ENCODE measurements around the gene LRIG3. TPM values are rescaled to one million over a fixed set of nuclear protein-coding genes. Genes with fewer than 3 reads are reported as not detected.

The LRIG3 gene
- total and polyA plus RNA-seq, 2 of the 4 experiments (the other 2 are of a cell fraction), result 26.4 to 71.2 TPM

DNA sequence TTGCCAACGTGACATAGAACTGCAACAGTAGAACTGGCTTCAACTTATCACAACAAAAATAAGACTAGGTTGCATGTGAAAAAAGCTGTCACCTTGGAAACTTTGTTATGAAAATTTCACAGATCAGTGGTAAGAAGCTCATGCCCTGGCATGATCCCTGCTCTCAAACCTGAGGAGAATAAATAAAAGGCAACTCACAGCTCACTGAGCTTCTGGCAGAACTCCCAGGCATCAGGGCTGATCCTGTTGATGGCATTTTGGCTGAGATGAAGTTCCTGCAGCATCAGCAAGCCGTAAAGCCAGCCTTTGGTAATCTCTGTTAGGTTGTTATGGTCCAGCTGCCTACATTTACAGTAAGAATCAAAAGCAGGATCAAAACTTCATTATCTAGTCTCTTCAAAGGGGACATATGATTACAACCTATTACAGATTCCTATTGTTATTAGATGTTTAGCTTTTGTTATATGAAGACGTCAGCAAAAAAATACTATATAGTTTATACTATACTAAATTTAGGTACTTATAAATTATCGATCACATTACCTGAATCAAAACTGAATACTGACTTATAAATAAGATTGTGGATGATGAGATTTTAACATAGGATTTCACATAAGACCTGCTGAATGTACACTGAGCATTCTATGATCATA is 32.0 kb downstream of the LRIG3 start:
- in situ Hi-C loops (cut with MboI; ENCODE audit: low sequenced_read_pairs), result loop anchor here (10.0 to 25.0 kb wide), 2 partner anchors 343 to 901 kb away; no protein-coding TSS in a partner anchor
- Histone ChIP-seq H3K4me1 (ENCODE audit: control insufficient read depth, insufficient read depth, low read length) (peaks cover 2% of the 10 kb centered on the region; the same call in 1 of the 2 replicates), H3K56ac (ENCODE audit: extremely low read depth, insufficient read depth, low read length) (no peak overlapping the region), H2AK9ac (replicated peaks; ENCODE audit: low read depth, low read length, poor library complexity) (no peak overlapping the region), H3K27ac (ENCODE audit: insufficient read depth, low read length) (no peak overlapping the region), H3K4me2 (ENCODE audit: low read depth, low read length) (no peak overlapping the region), H3K4ac (ENCODE audit: low read depth, low read length) (no peak overlapping the region), H4K5ac (ENCODE audit: low read depth, low read length) (no peak overlapping the region), H3K9me1 (ENCODE audit: insufficient read depth, low read length) (no peaks in the 10 kb centered on the region), H2BK15ac (ENCODE audit: low read depth, low read length) (no peak overlapping the region), H3K14ac (replicated peaks; ENCODE audit: low read depth, low read length) (no peak overlapping the region), H2BK20ac (ENCODE audit: low read depth, low read length) (no peak overlapping the region), H2BK5ac (ENCODE audit: low read depth, low read length, poor library complexity, severe bottlenecking) (no peak overlapping the region), H3K4me3 (ENCODE audit: insufficient read depth, low read depth, low read length) (no peak overlapping the region), H3K9ac (ENCODE audit: low read depth, low read length) (no peak overlapping the region), H2AK5ac (ENCODE audit: low read depth, low read length) (no peak overlapping the region), H3K27me3 (ENCODE audit: control insufficient read depth, insufficient read depth, low read length) (no peaks in the 10 kb centered on the region), H3K18ac (ENCODE audit: low read depth, low read length) (no peak overlapping the region), H4K8ac (ENCODE audit: low read depth in 2 of 2, low read length in 2 of 2) (no peak overlapping the region), H2BK120ac (ENCODE audit: low read depth, low read length) (no peak overlapping the region), H3K23ac (ENCODE audit: low read depth, low read length) (no peak overlapping the region), H3K36me3 (ENCODE audit: control insufficient read depth, insufficient read depth, low read length) (peaks cover 38% of the 10 kb centered on the region), H3K9me3 (ENCODE audit: control insufficient read depth, insufficient read depth, low read length) (no peaks in the 10 kb centered on the region), H3K79me1 (ENCODE audit: low read depth in 1 of 2, low read length in 2 of 2) (peaks cover 16 to 19% of the 10 kb centered on the region in 2 experiments; a peak in 3 of 4 replicates), H4K91ac (ENCODE audit: insufficient read depth, low read depth, low read length) (no peak overlapping the region), H2AFZ (replicated peaks; ENCODE audit: low read length, poor library complexity) (no peak overlapping the region), H4K20me1 (ENCODE audit: insufficient read depth, low read length) (peaks cover 20% of the 10 kb centered on the region; the same call in 1 of the 2 replicates)
- intact Hi-C loops (cut with micrococcal nuclease), result loop anchor here (10.0 kb wide), 1 partner anchor 473 kb away; no protein-coding TSS in a partner anchor
- ATAC-seq (ENCODE audit: low read depth) (peak; percentile 48), DNase-seq (peak; percentile 63)
- CTCF ChIA-PET, result no interaction called here
- POLR2A ChIA-PET (ENCODE audit: unreplicated experiment), result interaction anchor here (0.5 kb wide), 1 partner anchor 197 kb away, joined by 6 read pairs; no protein-coding TSS in a partner anchor
- TF ChIP-seq MAZ (IDR thresholded peaks at IDR 0.05; ENCODE audit: borderline replicate concordance, low read depth, low read length) (no peak), MAFK (IDR thresholded peaks at IDR 0.05; ENCODE audit: low read depth, low read length) (peak; percentile 65)
- WGBS, 2 experiments (ENCODE audit: extremely low coverage in 2 of 2, insufficient read length in 1 of 2), result no CpG with 5 or more reads among the region's 4 CpGs
- dilution Hi-C loops (cut with HindIII; ENCODE audit: low sequenced_read_pairs, unreplicated experiment), result no loop called here
- BruUV-seq (replicated peaks), result no TSS peak
